CD14-positive monocyte (primary cell): ENCODE results near the gene MYO7A. TPM values are rescaled to one million over a fixed set of nuclear protein-coding genes. Genes with fewer than 3 reads are reported as not detected.

Experiments used
- DNase-seq, 3 donors: peaks; one replicate each; pipeline ENCODE4 v3.0.0-alpha.2; 2011 to 2022
- H2AFZ ChIP-seq: 2 replicates; pipeline ENCODE4 v1.6.0; 2012; ENCODE audit warnings: mild to moderate bottlenecking, low read depth, low read length, inconsistent platforms; ENCODE audit not compliant: insufficient read depth, poor library complexity, severe bottlenecking
- H3K27ac ChIP-seq, 2 donors: 1 replicate in 1 of 2; 2 replicates in 1 of 2; pipeline ENCODE4 v1.5.1; 2012 to 2013; ENCODE audit warnings: low read length in 2 of 2, control low read depth in 1 of 2, inconsistent platforms in 1 of 2, low read depth in 1 of 2, mild to moderate bottlenecking in 1 of 2
- H3K27me3 ChIP-seq, 2 donors: one replicate each; pipeline versions ENCODE4 v1.6.0 to v1.6.1; 2011 to 2013; ENCODE audit warnings: low read length in 2 of 2; ENCODE audit not compliant: control insufficient read depth in 2 of 2, insufficient read depth in 2 of 2
- H3K36me3 ChIP-seq, 2 donors: replicated peaks in 1 of 2; 1 replicate in 1 of 2; 2 replicates in 1 of 2; pipeline versions ENCODE4 v1.5.1 to v1.6.1; 2012 to 2013; ENCODE audit warnings: low read length in 2 of 2, control low read depth in 1 of 2, inconsistent platforms in 1 of 2, mild to moderate bottlenecking in 1 of 2; ENCODE audit not compliant: insufficient read depth in 2 of 2, control insufficient read depth in 1 of 2
- H3K4me1 ChIP-seq, 2 donors: 1 replicate in 1 of 2; 2 replicates in 1 of 2; pipeline versions ENCODE4 v1.5.1 to v1.6.1; 2012 to 2013; ENCODE audit warnings: low read length in 2 of 2, control low read depth in 1 of 2, inconsistent platforms in 1 of 2, mild to moderate bottlenecking in 1 of 2, moderate library complexity in 1 of 2; ENCODE audit not compliant: insufficient read depth in 2 of 2, control insufficient read depth in 1 of 2
- H3K4me2 ChIP-seq: replicated peaks from 2 replicates; pipeline ENCODE3; 2012; ENCODE audit warnings: low read length, moderate library complexity, mild to moderate bottlenecking; ENCODE audit not compliant: poor library complexity, severe bottlenecking; ENCODE audit errors: extremely low read depth
- H3K4me3 ChIP-seq, 3 experiments: fragments of 200-600 bp in 1 of 3; sonication (generic) in 1 of 3; replicated peaks in 1 of 3; 1 replicate in 2 of 3; 2 replicates in 1 of 3; pipeline ENCODE4 v1.5.1; 2011 to 2013; ENCODE audit warnings: low read length in 3 of 3, mild to moderate bottlenecking in 3 of 3, control low read depth in 2 of 3, low read depth in 2 of 3, inconsistent platforms in 1 of 3, moderate library complexity in 1 of 3
- H3K79me2 ChIP-seq: 2 replicates; pipeline ENCODE4 v1.6.0; 2012; ENCODE audit warnings: mild to moderate bottlenecking, control low read depth, inconsistent platforms, low read length, moderate library complexity; ENCODE audit not compliant: insufficient read depth
- H3K9ac ChIP-seq: 2 replicates; pipeline ENCODE4 v1.6.0; 2017; ENCODE audit warnings: low read length, mild to moderate bottlenecking; ENCODE audit not compliant: insufficient read depth, poor library complexity, severe bottlenecking
- H3K9me3 ChIP-seq, 2 donors: replicated peaks in 1 of 2; 1 replicate in 1 of 2; 2 replicates in 1 of 2; pipeline versions ENCODE4 v1.5.1 to v1.6.1; 2012 to 2013; ENCODE audit warnings: low read length in 2 of 2, control low read depth in 1 of 2; ENCODE audit not compliant: control insufficient read depth in 1 of 2, insufficient read depth in 1 of 2
- H4K20me1 ChIP-seq: 2 replicates; pipeline ENCODE4 v1.6.0; 2012; ENCODE audit warnings: mild to moderate bottlenecking, low read length, control low read depth, moderate library complexity; ENCODE audit not compliant: insufficient read depth
- H3K27ac Mint-ChIP-seq, 7 donors: one replicate each; pipeline ENCODE4 v1.8.0; 2020; ENCODE audit warnings: mild to moderate bottlenecking in 7 of 7, mixed read lengths in 7 of 7, moderate library complexity in 6 of 7, inconsistent platforms in 2 of 7
- H3K27me3 Mint-ChIP-seq, 3 donors: one replicate each; pipeline ENCODE4 v1.8.0; 2021 to 2022; ENCODE audit warnings: low read depth in 3 of 3, mild to moderate bottlenecking in 3 of 3, mixed read lengths in 3 of 3, moderate library complexity in 3 of 3, inconsistent platforms in 1 of 3
- H3K36me3 Mint-ChIP-seq, 2 donors: one replicate each; pipeline ENCODE4 v1.8.0; 2020; ENCODE audit warnings: mixed read lengths in 2 of 2, inconsistent platforms in 1 of 2, mild to moderate bottlenecking in 1 of 2
- H3K4me1 Mint-ChIP-seq: one replicate; pipeline ENCODE4 v1.8.0; 2020; ENCODE audit warnings: mild to moderate bottlenecking, mixed read lengths
- H3K4me3 Mint-ChIP-seq, 2 donors: one replicate each; pipeline ENCODE4 v1.8.0; 2020; ENCODE audit warnings: mild to moderate bottlenecking in 2 of 2, mixed read lengths in 2 of 2, moderate library complexity in 1 of 2
- H3K9me3 Mint-ChIP-seq, 7 donors: one replicate each; pipeline ENCODE4 v1.8.0; 2020 to 2022; ENCODE audit warnings: mixed read lengths in 7 of 7, mild to moderate bottlenecking in 6 of 7, moderate library complexity in 6 of 7, inconsistent platforms in 2 of 7
- CTCF ChIP-seq: fragments of 200-600 bp; IDR thresholded peaks from one replicate; pipeline ENCODE4 v1.8.0; 2022; ENCODE audit warnings: antibody characterized with exemption, mild to moderate bottlenecking
- WGBS: methylation state at CpG from one replicate; pipeline ENCODE4 v1.1.5; 2013; ENCODE audit warnings: missing lambda C conversion rate; ENCODE audit not compliant: insufficient coverage; 5-methylcytosine and 5-hydroxymethylcytosine counted together
- intact Hi-C, 2 donors: fragments of 100-400 bp; cut with micrococcal nuclease; formaldehyde crosslinking; loops; one replicate each; pipeline versions ENCODE4 v1.15.0 to v1.15.1; 2023
- polyA plus RNA-seq, 3 donors: library from polyadenylated mRNA; depleted of rRNA in 1 of 3; unstranded in 2 of 3; stranded (reverse) in 1 of 3; fragments of 300-500 nt in 2 of 3; fragments of >200 nt in 1 of 3; fragmentation: Illumina TruSeq in 2 of 3; gene quantifications; 1 replicate in 2 of 3; 2 replicates in 1 of 3; pipeline ENCODE4 v1.2.3, GENCODE V29; 2012 to 2021

MYO7A gene
- polyA plus RNA-seq, 3 donors, result 3.5 to 7.8 (median 3.6) TPM

GRCh38 chr11:77203901-77204753 is 76.1 kb downstream of the MYO7A start:
- H3K27me3 ChIP-seq, result no peaks in the 10 kb centered on the region
- Mint-ChIP-seq H3K27me3 (peaks cover 0 to 1% (median 0%) of the 10 kb centered on the region in 3 donors), H3K4me3 (no peak overlapping the region), H3K4me1 (peaks cover 12% of the 10 kb centered on the region), H3K9me3 (no peaks in the 10 kb centered on the region), H3K27ac (peak overlapping the region in 1 of 7 donors; percentile 53), H3K36me3 (peaks cover 7 to 19% of the 10 kb centered on the region in 2 donors)
- no peak overlapping the region for H3K4me2 ChIP-seq
- H3K4me3 ChIP-seq, result no peak overlapping the region
- H3K27ac ChIP-seq, result no peak overlapping the region
- intact Hi-C loops, result no loop called here
- no peaks in the 10 kb centered on the region for H4K20me1 ChIP-seq
- no peak for TF ChIP-seq CTCF
- peaks cover 0 to 5% of the 10 kb centered on the region in 2 donors for H3K4me1 ChIP-seq
- peaks cover 0 to 5% of the 10 kb centered on the region in 2 donors for H3K36me3 ChIP-seq
- H2AFZ ChIP-seq, result no peak overlapping the region
- no peak for DNase-seq
- no peak overlapping the region for H3K9ac ChIP-seq
- H3K9me3 ChIP-seq, result no peaks in the 10 kb centered on the region
- no peaks in the 10 kb centered on the region for H3K79me2 ChIP-seq
- 94% methylated on average over 17 of the region's 20 CpGs for WGBS

GRCh38 chr11:77204754-77205466 is 76.9 kb downstream of the MYO7A start:
- WGBS, result 93% methylated on average over 10 of the region's 12 CpGs
- no peak overlapping the region for H3K4me3 ChIP-seq
- no peak for TF ChIP-seq CTCF

More at GRCh38 chr11:77204754-77205466, 76.9 kb downstream of the MYO7A start:
- no peaks in the 10 kb centered on the region for H4K20me1 ChIP-seq
- H3K4me1 Mint-ChIP-seq, result peaks cover 11% of the 10 kb centered on the region
- H3K27ac Mint-ChIP-seq, result no peak overlapping the region
- peaks cover 7 to 16% of the 10 kb centered on the region in 2 donors for H3K36me3 Mint-ChIP-seq
- H3K9me3 ChIP-seq, result no peaks in the 10 kb centered on the region
- H3K79me2 ChIP-seq, result no peaks in the 10 kb centered on the region
- no peak overlapping the region for H3K27ac ChIP-seq
- H2AFZ ChIP-seq, result no peak overlapping the region
- H3K36me3 ChIP-seq, result peaks cover 0 to 5% of the 10 kb centered on the region in 2 donors
- no peaks in the 10 kb centered on the region for H3K9me3 Mint-ChIP-seq
- no peaks in the 10 kb centered on the region for H3K27me3 ChIP-seq
- H3K4me1 ChIP-seq, result peaks cover 0 to 5% of the 10 kb centered on the region in 2 donors
- no peak for DNase-seq
- no peak overlapping the region for H3K4me3 Mint-ChIP-seq
- no peak overlapping the region for H3K4me2 ChIP-seq
- H3K9ac ChIP-seq, result no peak overlapping the region
- peaks cover 0 to 1% (median 0%) of the 10 kb centered on the region in 3 donors for H3K27me3 Mint-ChIP-seq
- intact Hi-C loops, result no loop called here
